H4 (cell line): ENCODE data around the gene MBOAT1. TPM values are rescaled to one million over a fixed set of nuclear protein-coding genes. Genes with fewer than 3 reads are reported as not detected.

Experiments used
- DNase-seq: peaks from one replicate; pipeline ENCODE4 v3.0.0-alpha.2; 2015; ENCODE audit warnings: low spot score
- total RNA-seq: library from RNA; depleted of rRNA; stranded (reverse); fragments of >200 nt; shearing (Covaris generic); gene quantifications from 2 replicates; pipeline ENCODE4 v1.2.3, GENCODE V29; 2014

MBOAT1 gene
- total RNA-seq, 1 experiment from 2014 or later = 12.3 TPM

DNA sequence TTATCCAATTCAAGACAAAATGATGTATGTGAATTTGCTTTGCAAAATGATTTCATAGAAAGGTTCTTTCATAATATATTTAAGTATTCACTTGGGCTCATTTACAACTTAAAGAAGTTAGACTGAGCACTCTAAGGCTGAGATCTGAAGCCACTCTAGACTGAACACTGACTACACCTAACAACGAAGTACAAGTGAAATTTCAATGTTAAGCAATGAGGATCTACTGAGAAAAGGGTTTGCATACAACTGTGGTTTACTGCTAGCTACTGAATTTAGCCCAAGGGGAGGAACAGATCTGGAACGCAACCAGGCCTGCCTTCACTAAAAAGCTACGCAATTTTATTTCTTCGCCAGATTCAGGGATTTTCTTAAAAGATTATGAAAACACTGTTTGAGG lies 106.4 kb downstream of the MBOAT1 start:
- no peak for DNase-seq

DNA sequence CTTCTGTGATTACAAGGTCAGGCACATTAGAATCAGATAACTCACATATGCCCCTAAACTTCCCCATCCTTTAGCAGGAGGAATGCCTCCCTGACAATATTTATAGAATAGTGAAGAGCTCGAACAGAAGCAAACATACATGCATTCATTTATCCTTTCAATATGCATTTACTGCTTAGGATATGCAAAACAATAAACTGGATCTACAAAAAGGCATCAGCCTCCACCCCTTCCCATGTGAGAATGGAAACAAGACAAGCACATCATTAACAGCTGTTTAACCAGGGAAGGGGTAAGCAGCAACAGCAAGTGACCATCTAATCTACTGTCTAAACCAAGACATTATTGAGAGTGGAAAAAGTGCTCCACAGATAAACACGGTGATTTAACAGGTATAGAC lies 107.6 kb downstream of the MBOAT1 start:
- DNase-seq = no peak

DNA sequence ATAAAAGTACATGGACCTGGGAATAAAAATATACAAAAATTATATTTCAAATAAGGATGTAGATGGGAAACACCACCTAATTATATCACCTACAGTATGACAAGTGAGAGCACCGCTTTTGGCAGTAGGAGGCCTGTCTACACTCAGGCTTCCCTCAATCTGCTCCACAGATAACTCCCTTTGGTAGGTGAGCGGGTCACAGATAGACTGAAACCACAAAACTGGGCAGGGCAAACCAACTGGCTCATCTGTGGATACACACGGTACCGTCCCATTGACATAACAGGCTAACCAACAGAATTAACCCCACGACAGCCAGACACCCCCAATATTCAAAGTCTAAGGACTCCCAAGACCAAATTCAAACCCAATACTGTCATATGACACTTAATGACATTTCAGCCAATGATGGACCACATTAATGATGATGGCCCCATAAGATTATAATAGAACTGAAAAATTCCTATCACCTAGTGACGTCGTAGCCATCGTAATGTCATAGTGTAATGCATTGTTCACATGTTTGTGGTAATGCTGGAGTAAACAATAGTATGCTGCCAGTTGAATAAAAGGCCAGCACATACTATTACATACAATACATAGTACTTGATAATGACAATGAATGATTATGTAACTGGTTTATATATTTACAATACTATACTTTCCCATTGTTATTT lies 109.7 kb downstream of the MBOAT1 start:
- DNase-seq = no peak

GRCh38 chr6:20099156-20099555 lies 113.1 kb downstream of the MBOAT1 start:
- no peak for DNase-seq

DNA sequence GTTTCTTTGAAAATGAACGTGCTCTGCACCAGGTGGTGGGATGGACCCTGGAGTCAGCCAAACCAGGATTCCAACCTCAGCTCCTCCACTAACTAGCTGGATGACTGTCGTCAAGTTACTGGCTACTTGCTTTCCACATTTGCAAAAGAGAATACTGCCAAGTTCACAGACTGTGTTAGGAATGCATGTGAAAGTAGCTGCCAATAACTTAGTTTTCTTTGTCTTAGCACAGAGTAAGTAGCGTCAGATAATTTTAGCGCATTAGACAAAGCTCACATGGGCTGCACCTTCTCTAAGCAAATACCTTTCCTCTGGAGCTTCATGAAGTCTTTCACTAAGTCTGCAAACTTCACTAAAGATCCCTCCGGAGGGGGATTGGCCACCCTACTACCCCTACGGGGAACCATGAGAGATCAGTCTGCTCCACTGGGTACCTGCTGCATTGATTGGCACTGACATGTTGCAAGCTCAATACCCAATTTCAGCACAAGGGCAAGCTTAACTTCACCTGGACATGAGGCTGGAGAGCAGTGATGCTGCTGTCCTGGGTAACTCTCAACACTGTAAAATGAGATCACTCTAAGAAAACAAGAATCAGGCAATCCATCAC lies 113.9 kb downstream of the MBOAT1 start:
- DNase-seq = no peak

GRCh38 chr6:20096536-20096935 lies 115.7 kb downstream of the MBOAT1 start:
- no peak for DNase-seq

GRCh38 chr6:20095436-20095835 lies 116.8 kb downstream of the MBOAT1 start:
- DNase-seq = no peak

GRCh38 chr6:20092071-20092566 lies 120.2 kb downstream of the MBOAT1 start:
- DNase-seq = peak; percentile 48

DNA sequence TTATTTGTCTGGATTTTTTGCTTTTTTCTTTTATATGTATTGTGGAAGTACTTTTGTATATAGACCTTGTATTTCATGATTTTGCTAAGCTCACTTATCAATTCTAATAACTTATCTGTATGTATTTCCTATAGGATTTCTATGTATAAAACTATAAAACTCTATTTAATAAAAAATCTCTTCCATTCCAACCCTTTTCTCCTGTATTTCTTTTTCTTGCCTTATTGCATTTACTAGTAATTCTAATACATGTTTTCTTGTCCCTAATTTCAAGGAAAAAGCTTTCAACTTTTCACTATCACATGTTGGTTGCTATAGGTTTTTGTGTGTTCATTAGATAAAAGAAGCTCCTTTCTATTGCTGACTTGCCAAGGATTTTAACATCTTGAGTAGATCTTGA lies 125.3 kb downstream of the MBOAT1 start:
- DNase-seq = no peak

DNA sequence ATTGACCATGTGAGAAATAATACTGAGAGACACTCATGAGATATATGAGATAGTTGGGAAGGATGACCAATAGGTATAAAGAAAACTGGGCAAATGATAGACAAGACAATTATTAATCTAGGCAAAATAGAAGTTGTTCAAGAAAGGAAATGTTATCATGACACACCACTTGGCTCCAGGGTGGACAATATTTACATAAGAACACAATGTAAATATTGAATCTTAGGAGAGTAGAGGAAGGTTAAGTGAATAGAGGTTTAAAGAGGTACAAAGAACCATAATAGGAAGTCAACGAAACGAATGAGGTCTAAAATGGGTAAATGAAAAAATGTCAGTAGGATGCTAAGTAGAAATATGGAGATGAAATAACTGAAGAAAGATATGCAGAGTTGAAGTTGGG lies 126.5 kb downstream of the MBOAT1 start:
- DNase-seq = no peak

- DNase-seq = no peak
Observed at GRCh38 chr6:20084411-20084810, 127.9 kb downstream of the MBOAT1 start.

GRCh38 chr6:20071998-20072397 lies 140.3 kb downstream of the MBOAT1 start:
- DNase-seq = no peak

DNA sequence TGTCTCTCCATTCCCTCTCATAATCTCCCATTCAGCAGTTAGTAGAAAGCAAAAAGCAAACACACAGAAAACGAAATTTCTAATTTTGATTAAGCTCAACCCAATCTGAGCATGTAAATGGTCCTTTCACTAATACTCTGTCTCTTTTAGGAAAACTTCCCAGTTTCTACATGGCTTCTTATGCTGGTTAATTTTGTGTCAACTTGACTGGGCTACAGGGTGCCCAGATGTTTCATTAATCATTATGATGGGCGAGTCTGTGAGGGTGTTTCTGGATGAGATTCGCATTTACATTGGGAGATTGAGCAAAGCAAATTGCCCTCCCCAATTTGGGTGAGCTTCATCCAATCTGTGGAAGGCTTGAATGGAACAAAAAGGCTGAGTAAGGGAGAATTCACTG lies 142.2 kb downstream of the MBOAT1 start:
- no peak for DNase-seq

DNA sequence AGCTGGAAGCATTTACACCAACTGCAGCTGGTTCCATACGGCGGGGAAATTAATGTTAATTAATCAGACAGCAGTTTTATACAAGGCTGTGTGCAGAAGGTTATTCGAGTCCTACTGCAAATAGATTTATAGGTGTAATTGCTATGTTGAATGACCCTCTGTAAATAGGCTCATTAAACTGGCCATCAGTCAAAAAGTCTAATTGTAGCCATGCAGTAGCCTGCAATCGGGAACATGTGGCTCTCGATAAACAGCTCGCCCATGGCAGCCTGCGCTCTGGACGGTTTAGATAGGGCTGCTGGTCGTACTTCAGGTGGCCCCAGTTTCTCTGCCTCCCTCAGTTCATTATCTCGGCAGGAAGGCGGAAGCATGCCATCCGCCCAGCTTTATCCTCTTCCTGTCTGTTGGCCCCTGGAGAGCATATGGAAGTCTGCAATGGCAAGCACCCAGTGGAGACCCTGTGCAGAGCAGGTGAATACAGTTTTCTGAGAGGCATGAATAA lies 143.2 kb downstream of the MBOAT1 start:
- no peak for DNase-seq

DNA sequence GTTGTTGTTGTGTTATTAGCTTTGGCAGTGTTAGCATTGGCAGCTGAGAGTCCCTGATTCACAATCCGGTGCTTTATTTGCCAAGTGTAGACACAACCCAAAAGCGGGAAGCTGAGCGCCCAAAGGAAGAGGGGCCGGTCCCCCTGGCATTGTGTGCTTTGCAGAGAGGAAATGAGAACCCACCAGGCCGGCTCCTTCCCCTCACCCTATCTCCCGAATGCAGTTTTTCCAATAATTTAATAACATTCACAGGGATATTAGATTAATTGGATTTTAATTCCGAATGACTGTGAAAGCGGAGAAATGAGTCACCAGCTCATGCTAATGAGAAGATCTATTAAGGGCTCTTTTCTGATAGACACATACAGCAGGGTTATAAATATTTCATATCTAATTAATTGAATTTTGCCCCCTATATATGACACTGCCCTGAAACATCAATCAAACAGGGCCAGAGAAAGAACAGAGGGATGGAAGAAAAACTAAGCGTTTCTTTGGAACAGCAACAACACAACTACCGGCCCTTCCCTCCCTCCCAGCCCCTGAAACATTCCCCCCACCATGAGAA lies 143.8 kb downstream of the MBOAT1 start:
- DNase-seq = no peak

DNA sequence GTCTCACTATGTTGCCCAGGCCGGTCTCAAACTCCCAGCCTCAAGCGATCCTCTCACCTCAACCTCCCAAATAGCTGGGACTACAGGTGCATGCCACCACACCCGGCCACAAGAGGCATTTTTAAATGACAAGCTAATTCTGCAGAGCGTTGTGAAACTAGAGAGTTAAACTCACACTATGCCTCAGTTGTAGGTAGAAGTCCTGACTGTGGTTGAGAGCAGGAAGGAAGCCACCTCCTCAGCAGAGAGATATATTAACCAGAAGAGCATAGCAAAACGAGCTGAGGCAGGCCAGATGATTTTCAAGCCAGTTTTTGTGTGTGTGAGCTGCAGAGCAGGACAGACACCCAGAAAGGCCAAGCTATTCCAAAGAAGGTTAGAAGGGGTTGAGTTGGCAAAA lies 150.3 kb downstream of the MBOAT1 start:
- DNase-seq = no peak

GRCh38 chr6:20060252-20060651 lies 152.0 kb downstream of the MBOAT1 start:
- no peak for DNase-seq

GRCh38 chr6:20058912-20059311 lies 153.4 kb downstream of the MBOAT1 start:
- no peak for DNase-seq

- DNase-seq = no peak
Observed at GRCh38 chr6:20058121-20058905, 154.0 kb downstream of the MBOAT1 start.

DNA sequence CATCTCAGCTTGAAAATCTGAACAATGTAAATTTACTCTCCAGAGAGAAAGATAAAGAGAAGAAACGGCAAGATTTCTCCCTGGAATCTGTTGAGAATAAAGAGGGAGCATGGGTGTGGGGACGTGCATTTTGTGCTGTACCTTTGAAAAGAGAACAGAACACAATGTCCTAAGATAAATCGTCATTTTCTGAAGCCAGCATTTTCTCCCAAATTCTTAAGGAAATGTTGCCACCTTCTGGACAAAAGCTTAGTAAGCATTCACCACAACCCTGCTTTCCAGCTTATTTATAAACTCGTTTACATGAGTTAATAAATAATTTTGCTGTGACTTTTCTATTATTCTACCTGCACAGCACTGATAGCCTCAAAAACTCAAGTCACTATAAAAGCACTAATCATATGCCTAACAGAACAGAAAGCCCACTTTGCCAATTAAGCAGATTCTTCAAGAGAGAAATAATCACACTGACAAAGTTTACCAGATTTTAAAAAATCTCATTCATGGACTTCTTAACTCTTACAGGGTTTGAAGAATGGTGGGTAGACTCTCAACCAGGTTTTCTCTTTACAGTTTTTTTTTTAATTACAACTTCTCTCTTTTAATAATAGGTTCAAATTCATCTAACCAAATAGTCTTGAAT lies 155.8 kb downstream of the MBOAT1 start:
- DNase-seq = peak; percentile 35

DNA sequence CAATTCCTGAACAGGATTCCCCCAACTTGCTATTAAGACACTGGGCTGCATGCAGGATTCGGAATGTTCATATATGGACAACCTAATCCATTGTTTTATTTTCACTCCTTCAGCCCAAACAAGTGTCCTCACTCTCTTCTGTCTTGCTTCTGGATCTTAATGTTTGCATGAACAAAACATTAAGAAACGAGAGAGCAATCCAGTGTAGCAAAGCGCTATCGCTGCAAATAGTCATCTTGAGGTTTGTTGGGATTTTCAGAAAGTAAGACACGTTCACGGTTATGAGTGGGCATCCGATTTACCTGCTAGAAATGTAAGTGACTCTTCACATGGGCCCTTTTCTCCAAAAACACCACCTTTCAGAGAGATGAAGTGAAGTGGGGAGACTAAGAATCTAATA lies 156.4 kb downstream of the MBOAT1 start:
- DNase-seq = no peak
